ENCODE results near the gene PIK3R5.

Gene PIK3R5

DNA sequence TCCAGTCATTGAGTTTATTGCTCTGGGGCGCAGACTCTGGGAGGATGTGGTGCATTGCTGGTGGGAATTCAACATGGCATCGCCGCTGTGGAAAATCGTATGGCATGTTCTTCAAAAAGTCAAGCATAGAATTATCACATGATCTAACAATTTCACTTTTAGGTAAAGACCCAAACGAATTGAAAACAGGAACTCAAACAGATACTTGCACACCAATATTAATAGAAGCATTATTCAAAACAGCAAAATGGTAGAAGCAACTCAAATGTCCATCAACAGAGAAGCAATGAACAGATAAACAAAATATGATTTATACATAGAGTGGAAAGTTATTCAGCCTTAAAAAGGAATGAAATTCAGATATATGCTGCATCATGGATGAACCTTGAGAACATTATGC, 113.9 kb downstream of the PIK3R5 start:
- DNase-seq, result no peak

DNA sequence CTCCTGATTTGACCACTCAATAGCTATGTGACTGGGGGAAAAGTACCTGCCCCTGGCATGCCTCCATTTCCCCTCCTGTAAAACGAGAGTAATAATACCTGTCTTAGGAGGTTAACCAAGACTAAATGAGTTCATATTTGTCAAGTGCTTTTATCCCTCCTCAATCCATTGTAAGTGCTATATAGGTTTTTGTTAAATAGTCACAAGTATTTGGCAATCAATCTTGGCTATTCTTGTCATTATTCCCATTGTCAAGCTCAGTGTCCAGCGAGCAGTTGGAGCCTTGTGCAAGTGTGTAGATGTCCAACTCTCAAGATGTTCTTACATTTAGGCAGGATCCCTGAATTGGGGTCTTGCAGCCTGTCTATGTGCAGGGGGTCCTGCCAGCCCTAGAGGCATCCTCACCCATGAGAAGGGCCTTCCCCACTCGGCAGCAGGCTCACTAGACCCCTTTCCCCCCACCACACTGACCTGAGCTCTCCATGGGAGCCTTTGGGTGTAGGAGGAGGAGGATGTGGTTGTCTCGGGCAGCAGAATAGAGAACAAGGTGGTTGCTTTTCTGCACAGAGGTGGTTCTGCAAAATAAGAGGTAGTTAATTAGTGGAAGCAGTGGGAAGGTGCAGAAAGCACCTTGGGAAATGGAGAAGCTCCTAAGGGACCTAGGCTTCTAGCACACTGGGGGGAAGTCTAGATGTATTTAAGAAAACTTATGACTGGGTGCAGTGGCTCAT, 116.0 kb downstream of the PIK3R5 start:
- no peak for DNase-seq

DNA sequence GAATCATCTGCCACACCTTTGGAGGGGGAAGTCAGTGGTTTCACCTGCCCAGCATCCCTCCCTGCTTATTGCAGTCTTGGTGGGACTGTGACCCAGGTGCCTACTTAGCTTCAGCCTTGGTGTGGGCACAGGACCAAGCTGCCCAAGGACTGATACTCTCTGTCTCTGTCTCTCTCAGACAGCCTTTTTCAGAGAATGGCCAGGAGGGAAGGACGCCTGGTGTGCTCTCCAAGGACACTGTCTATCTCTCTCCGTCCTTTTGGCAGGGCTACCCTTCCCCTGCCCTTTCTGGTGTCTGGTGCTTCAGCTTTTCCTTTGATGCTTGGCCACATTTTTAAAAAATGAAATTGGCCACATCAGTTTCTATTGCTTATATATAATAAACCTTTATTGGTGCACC, 117.6 kb downstream of the PIK3R5 start:
- DNase-seq, result no peak

DNA sequence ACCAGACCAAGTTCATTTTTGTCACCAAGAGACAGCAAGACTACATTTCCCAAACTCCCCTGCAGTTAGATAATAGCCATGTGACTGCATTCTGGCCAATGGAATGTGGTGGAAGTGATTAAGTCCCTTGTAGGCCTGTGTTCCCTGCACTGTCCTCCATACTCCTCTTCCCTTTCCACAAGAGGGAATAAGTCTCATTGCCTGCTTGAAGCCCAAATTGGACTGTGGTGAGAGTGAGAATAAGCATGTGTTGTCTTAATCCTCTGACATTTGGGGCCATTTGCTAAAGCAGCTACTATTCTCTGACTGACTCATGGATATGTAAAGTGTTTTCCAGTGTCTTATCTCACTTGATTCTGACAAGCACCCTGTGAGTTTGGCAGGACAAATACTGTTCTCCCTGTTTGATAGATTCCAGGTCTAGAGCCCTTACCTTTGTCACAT, 118.7 kb downstream of the PIK3R5 start:
- DNase-seq, result no peak

DNA sequence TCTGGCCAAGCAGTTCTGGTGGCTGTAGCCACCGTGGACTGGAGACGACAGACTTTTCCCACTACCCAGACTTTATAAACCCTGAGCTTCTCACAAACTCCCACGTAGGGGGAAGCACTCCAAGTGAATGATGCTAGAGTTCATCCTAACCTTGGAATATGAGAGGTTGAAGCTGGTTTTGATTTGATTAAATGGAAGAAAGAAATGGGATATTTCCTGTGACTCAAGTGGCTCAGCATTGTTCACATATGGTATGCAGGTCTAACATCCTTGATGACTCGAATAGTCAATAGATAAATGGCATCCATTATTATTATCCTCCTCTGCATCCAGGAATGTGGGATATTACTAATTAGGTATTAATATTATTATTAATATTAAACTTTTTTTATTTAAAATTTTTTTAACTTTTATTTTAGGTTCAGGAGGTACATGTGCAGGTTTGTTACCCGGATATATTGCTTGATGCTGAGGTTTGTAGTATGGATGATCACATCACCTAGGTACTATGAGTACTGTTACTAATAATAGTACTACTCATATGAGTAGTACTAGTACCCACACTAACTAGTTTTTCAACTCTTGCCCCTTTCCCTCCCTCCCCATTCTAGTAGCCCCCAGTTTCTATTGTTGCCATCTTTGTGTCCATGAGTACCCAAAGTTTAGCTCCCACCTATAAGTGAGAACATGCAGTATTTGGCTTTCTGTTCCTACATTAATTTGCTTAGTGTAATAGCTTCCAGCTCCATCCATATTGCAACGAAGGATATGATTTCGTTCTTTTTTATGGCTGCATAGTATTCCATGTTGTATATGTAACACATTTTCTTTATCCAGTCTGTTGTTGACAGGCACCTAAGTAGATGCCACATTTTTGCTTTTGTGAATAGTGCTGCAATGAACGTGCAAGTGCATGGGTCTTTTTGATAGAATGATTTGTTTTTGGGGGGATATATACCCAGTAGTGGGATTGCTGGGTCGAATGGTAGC, 121.0 kb downstream of the PIK3R5 start:
- DNase-seq, result no peak

- DNase-seq, result no peak
Measured at GRCh38 chr17:8843344-8843743, 122.2 kb downstream of the PIK3R5 start.

GRCh38 chr17:8841844-8842243, 123.7 kb downstream of the PIK3R5 start:
- no peak for DNase-seq

- no peak for DNase-seq
Measured at GRCh38 chr17:8839410-8839935, 126.0 kb downstream of the PIK3R5 start.

DNA sequence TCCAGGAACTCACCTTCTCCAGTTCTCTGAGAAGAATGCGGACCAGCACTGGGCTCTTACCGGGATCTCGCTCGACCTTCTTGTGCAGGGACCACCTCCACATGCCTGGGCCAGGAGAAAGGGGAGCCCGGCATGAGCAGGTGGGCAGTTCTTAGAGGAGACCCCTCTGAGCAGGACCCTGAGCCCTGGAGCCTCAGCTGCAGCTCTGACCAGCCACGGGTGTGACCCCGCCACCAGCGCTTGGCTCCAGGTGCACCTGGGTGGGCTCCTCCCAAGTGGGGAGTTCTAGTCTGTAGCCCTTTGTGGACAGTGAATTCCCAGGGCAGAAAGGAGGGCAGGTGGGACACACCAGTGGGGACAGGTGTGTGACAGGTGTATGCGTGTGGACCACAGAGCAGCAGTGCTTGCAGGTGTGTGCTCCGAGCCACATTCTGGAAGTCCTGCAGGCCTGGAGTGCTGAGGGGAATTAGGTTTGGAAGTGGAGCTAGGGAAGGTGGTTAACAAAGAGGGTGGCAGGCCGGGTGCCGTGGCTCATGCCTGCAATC, 126.9 kb downstream of the PIK3R5 start:
- DNase-seq, result no peak

- DNase-seq, result no peak
Measured at GRCh38 chr17:8837563-8838075, 127.9 kb downstream of the PIK3R5 start.

DNA sequence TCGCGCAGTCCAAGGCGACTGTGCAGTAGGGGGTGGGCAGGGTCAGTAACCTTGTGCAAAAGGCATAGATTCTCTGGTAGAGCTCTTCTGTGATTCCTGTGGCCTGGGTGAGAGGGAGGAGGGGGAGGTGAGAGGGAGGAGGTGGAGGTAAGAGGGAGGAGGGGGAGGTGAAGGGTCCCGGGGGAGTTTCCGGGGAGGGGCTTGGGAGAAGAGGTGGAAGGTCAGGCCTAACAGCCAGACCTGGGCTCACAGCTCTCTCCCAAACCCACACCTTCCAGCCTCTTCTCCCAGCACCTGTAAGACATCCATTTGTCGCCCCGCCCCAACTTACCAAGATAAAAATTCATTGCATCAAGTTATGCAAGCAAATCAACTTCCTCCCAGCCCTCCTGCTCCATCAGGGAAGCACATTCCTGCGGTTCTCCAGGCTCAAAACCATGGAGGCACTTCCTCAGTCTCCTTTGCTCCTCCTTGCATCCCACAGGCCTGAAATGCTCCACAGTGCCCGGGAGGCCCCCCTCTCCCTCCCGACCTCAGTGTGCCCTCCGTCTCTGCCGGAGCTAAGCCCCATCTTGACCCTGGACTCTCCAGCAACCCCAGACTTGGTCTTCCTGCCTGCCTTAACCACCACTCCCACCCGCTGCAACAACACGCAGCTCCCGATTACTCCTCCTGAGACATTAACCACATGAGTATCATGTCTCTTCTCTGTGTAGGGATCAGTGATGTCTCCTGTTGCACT, 128.5 kb downstream of the PIK3R5 start:
- DNase-seq, result no peak

GRCh38 chr17:8835631-8836364, 129.7 kb downstream of the PIK3R5 start:
- DNase-seq, result no peak

DNA sequence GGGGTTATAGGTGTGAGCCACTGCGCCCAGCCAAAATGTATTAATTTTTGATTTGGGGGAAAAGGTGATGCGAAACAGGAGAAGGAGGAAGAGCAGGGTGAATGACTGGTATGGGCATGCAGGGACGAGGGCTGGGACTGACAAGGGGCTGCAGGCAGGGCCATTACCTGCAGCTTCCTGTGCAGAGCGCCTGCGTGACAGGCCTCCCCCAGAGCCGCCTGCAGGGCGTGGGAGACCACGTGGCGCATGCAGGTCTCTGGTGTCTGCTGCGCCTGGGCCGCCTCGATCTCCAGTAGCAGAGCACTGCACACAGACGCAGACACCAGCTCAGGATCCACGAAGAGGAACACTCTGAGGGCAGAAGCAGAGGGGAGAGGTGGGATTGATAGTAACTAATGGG, 130.4 kb downstream of the PIK3R5 start:
- DNase-seq, result no peak

DNA sequence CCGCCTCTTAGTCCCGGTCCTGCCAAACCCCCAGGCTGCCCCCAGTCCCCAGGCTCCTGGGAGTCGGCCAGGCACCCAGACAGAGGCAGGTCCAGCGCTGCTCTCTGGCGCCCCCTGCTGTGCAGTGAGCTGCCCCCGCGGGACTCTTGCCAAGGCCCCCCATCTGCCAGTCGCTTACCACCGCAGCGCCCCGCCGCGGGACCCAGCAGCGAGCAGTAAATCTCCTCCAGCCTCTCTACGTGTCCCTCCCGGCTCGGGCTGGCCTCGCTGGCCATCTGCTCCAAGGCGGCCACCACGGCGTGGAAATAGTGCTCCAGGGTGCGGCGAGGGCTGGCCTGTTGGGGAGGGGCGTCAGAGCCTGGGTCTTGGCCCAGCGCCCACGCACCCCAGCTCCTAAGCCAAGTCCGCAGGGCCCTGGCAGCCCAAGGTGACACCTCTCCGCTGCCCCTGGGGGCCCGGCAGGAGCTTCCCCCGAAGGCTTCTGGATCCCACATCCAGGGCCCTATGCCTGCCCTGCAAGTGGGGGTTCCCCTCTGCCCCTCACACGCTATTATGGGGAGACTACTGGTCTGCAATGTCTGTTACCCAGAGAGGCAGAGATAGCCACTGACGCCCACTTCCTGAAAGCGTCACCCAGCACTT, 132.7 kb downstream of the PIK3R5 start:
- no peak for DNase-seq

DNA sequence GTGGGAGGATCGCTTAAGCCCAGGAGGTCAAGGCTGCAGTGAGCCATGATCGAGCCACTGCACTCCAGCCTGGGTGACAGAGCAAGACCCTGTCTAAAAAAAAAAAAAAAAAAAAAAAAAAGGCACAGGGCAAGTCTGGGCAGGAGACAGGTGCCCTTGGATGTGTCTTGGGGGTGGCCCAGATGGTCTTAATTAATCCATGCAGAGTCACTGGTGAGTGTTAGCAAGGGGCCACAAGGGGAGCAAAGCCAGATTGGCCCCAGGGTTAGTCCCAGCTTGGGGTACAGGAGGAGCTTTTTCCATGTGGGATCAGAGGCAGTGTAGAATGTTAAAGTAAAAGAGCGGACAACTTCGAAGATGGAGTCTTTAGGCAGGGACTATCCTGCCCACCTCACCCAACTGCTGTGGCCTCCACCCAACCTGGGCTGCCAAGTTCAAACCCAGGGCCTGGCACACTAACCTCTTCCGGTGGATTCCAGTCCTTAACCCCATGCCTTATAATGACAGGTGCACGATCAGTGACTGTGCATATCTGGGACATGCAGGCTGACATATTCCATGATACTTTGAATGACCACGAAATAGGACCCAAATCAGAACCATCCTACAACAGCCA, 134.2 kb downstream of the PIK3R5 start:
- no peak for DNase-seq

GRCh38 chr17:8830141-8830540, 135.4 kb downstream of the PIK3R5 start:
- no peak for DNase-seq

- no peak for DNase-seq
Measured at GRCh38 chr17:8829036-8829941, 136.2 kb downstream of the PIK3R5 start.
